H1 (cell line): ENCODE results near the gene SH3YL1. TPM values are rescaled to one million over a fixed set of nuclear protein-coding genes. Genes with fewer than 3 reads are reported as not detected.

Source experiments
- CTCF ChIA-PET: fragments of 300-600 bp; sonication (Branson Sonifier 250); formaldehyde crosslinking; loops from one replicate; lab custom pipeline; 2021; ENCODE audit not compliant: partially characterized antibody; lab: Charles Lee
- POLR2A ChIA-PET: fragments of 300-600 bp; sonication (Branson Sonifier 250); formaldehyde crosslinking; loops from one replicate; lab custom pipeline; 2021; ENCODE audit warnings: inconsistent platforms; ENCODE audit not compliant: partially characterized antibody; lab: Charles Lee
- DNase-seq, 2 experiments: peaks; one replicate each; pipeline versions ENCODE4 v3.0.0 to v3.0.0-alpha.2; 2010 to 2022; ENCODE audit warnings: low spot score in 2 of 2, low read depth in 1 of 2, mixed read lengths in 1 of 2
- FAIRE-seq: peaks from 2 replicates; lab custom pipeline; 2011; peaks lifted over from hg19 to GRCh38; lab: Jason Lieb, UNC
- H2AFZ ChIP-seq: 2 replicates; pipeline ENCODE4 v1.8.1; 2012; ENCODE audit warnings: low read length, inconsistent platforms
- H2AK5ac ChIP-seq: 2 replicates; pipeline ENCODE4 v1.6.1; 2013; ENCODE audit warnings: low read depth, low read length
- H2BK120ac ChIP-seq: replicated peaks from 2 replicates; pipeline ENCODE3; 2013; ENCODE audit warnings: low read depth, low read length, inconsistent platforms
- H2BK12ac ChIP-seq: 2 replicates; pipeline ENCODE4 v1.6.1; 2013; ENCODE audit warnings: low read depth, low read length
- H2BK15ac ChIP-seq: 2 replicates; pipeline ENCODE4 v1.6.1; 2013; ENCODE audit warnings: low read length
- H2BK20ac ChIP-seq: 2 replicates; pipeline ENCODE4 v1.6.1; 2013; ENCODE audit warnings: low read length
- H2BK5ac ChIP-seq: 2 replicates; pipeline ENCODE4 v1.6.1; 2013; ENCODE audit warnings: low read depth, low read length
- H3K14ac ChIP-seq: 2 replicates; pipeline ENCODE4 v1.6.1; 2013; ENCODE audit warnings: inconsistent platforms; ENCODE audit not compliant: insufficient read length
- H3K18ac ChIP-seq: 2 replicates; pipeline ENCODE4 v1.6.1; 2013; ENCODE audit warnings: low read length; ENCODE audit errors: extremely low read depth
- H3K23ac ChIP-seq: 2 replicates; pipeline ENCODE4 v1.6.1; 2013; ENCODE audit warnings: inconsistent platforms; ENCODE audit not compliant: insufficient read length
- H3K23me2 ChIP-seq: 2 replicates; pipeline ENCODE4 v1.6.1; 2013; ENCODE audit warnings: low read depth, low read length
- H3K27ac ChIP-seq: 2 replicates; pipeline ENCODE4 v1.6.1; 2011; ENCODE audit warnings: low read depth, low read length, inconsistent platforms
- H3K27me3 ChIP-seq, 4 experiments: replicated peaks in 1 of 4; 1 replicate in 1 of 4; 2 replicates in 3 of 4; pipeline versions ENCODE4 v1.6.1 to v1.8.1; 2011 to 2013; ENCODE audit warnings: low read length in 3 of 4, mild to moderate bottlenecking in 3 of 4, inconsistent platforms in 2 of 4, mixed read lengths in 2 of 4, moderate library complexity in 1 of 4; ENCODE audit not compliant: control insufficient read depth in 3 of 4, insufficient read depth in 3 of 4; ENCODE audit errors: extremely low read depth in 1 of 4
- H3K36me3 ChIP-seq, 4 experiments: 2 replicates each; pipeline versions ENCODE4 v1.6.1 to v1.8.1; 2011 to 2013; ENCODE audit warnings: mild to moderate bottlenecking in 4 of 4, low read length in 3 of 4, moderate library complexity in 2 of 4, control low read depth in 1 of 4, inconsistent platforms in 1 of 4; ENCODE audit not compliant: insufficient read depth in 4 of 4, control insufficient read depth in 2 of 4
- H3K4ac ChIP-seq: replicated peaks from 2 replicates; pipeline ENCODE3; 2013; ENCODE audit warnings: low read length, low read depth, mixed read lengths, inconsistent platforms; ENCODE audit not compliant: insufficient read length
- H3K4me1 ChIP-seq, 4 experiments: replicated peaks in 1 of 4; 1 replicate in 1 of 4; 2 replicates in 3 of 4; pipeline versions ENCODE4 v1.6.1 to v1.8.1; 2011 to 2013; ENCODE audit warnings: low read length in 3 of 4, inconsistent platforms in 2 of 4, mixed read lengths in 1 of 4; ENCODE audit not compliant: insufficient read depth in 4 of 4, control insufficient read depth in 3 of 4
- H3K4me2 ChIP-seq, 2 experiments: 2 replicates each; pipeline versions ENCODE4 v1.6.1 to v1.8.1; 2011 to 2013; ENCODE audit warnings: low read depth in 2 of 2, low read length in 2 of 2, control low read depth in 1 of 2, inconsistent platforms in 1 of 2, mild to moderate bottlenecking in 1 of 2; ENCODE audit not compliant: insufficient read depth in 1 of 2
- H3K4me3 ChIP-seq, 4 experiments: fragments of 200-600, 300-600 bp in 1 of 4; sonication (generic), shearing (Covaris generic), sonication (Bioruptor Twin) in 1 of 4; 2 replicates each; pipeline versions ENCODE4 v1.5.1 to v1.8.1; 2011 to 2016; ENCODE audit warnings: low read length in 4 of 4, low read depth in 3 of 4, control low read depth in 2 of 4, inconsistent platforms in 2 of 4, mild to moderate bottlenecking in 2 of 4, mixed read lengths in 1 of 4, moderate library complexity in 1 of 4; ENCODE audit not compliant: insufficient read depth in 2 of 4; ENCODE audit errors: extremely low read depth in 1 of 4
- H3K56ac ChIP-seq: replicated peaks from 2 replicates; pipeline ENCODE3; 2013; ENCODE audit warnings: low read depth, mild to moderate bottlenecking, mixed read lengths, low read length, inconsistent platforms; ENCODE audit not compliant: insufficient read length
- H3K79me1 ChIP-seq: 2 replicates; pipeline ENCODE4 v1.6.1; 2013; ENCODE audit warnings: low read depth, low read length, control low read depth
- H3K79me2 ChIP-seq, 2 experiments: 2 replicates each; pipeline versions ENCODE4 v1.6.1 to v1.8.1; 2012 to 2013; ENCODE audit warnings: low read length in 2 of 2, mild to moderate bottlenecking in 2 of 2, inconsistent platforms in 1 of 2; ENCODE audit not compliant: insufficient read depth in 2 of 2, control insufficient read depth in 1 of 2
- H3K9ac ChIP-seq, 4 experiments: replicated peaks in 1 of 4; 1 replicate in 1 of 4; 2 replicates in 3 of 4; pipeline versions ENCODE4 v1.6.1 to v1.8.1; 2011 to 2013; ENCODE audit warnings: low read depth in 3 of 4, low read length in 3 of 4, control low read depth in 2 of 4, mild to moderate bottlenecking in 2 of 4, moderate library complexity in 2 of 4, inconsistent platforms in 1 of 4; ENCODE audit errors: extremely low read depth in 1 of 4
- H3K9me3 ChIP-seq, 2 experiments: 2 replicates each; pipeline versions ENCODE4 v1.6.1 to v1.8.1; 2012 to 2013; ENCODE audit warnings: mild to moderate bottlenecking in 2 of 2, moderate library complexity in 2 of 2, control low read depth in 1 of 2, inconsistent platforms in 1 of 2, low read depth in 1 of 2, low read length in 1 of 2, mixed read lengths in 1 of 2; ENCODE audit not compliant: insufficient read depth in 2 of 2
- H4K20me1 ChIP-seq, 2 experiments: replicated peaks in 1 of 2; 2 replicates each; pipeline versions ENCODE3 to v1.8.1; 2011 to 2013; ENCODE audit warnings: inconsistent platforms in 2 of 2, low read length in 2 of 2, mild to moderate bottlenecking in 1 of 2; ENCODE audit not compliant: insufficient read depth in 2 of 2, control insufficient read depth in 1 of 2
- H4K5ac ChIP-seq: 2 replicates; pipeline ENCODE4 v1.6.1; 2013; ENCODE audit warnings: low read length, low read depth, mixed read lengths, inconsistent platforms; ENCODE audit not compliant: insufficient read length
- H4K8ac ChIP-seq: 2 replicates; pipeline ENCODE4 v1.8.0; 2013; ENCODE audit warnings: mild to moderate bottlenecking, moderate library complexity, low read length, inconsistent platforms; ENCODE audit not compliant: insufficient read depth; ENCODE audit errors: extremely low read depth
- H4K91ac ChIP-seq: replicated peaks from 2 replicates; pipeline ENCODE3; 2013; ENCODE audit warnings: low read length, mixed read lengths, inconsistent platforms; ENCODE audit not compliant: insufficient read length
- BCL11A ChIP-seq, 2 experiments: IDR thresholded peaks; one replicate each; pipeline ENCODE4 v1.6.1; 2011; ENCODE audit warnings: low read depth in 2 of 2, low read length in 2 of 2, mild to moderate bottlenecking in 2 of 2
- NANOG ChIP-seq: IDR thresholded peaks from 2 replicates; pipeline ENCODE4 v1.6.1; 2011; ENCODE audit warnings: low read length, low read depth, mild to moderate bottlenecking, inconsistent platforms; ENCODE audit not compliant: insufficient read depth, poor library complexity, severe bottlenecking
- PHF8 ChIP-seq: fragments of 200-600 bp; sonication (generic); conservative IDR thresholded peaks from 2 replicates; pipeline ENCODE4 v1.7.1; 2012; ENCODE audit warnings: low read depth, mild to moderate bottlenecking, inconsistent platforms, low read length, moderate library complexity
- RFX5 ChIP-seq: IDR thresholded peaks from 2 replicates; pipeline ENCODE4 v1.6.1; 2011; ENCODE audit warnings: low read depth, low read length, improper control_type of control experiment, borderline replicate concordance
- RNF2 ChIP-seq: fragments of 200-900, 300-1000 bp; sonication (generic); IDR thresholded peaks from 2 replicates; pipeline ENCODE4 v1.7.1; 2016; ENCODE audit warnings: borderline replicate concordance, low read depth, mild to moderate bottlenecking, antibody characterized with exemption, low read length; ENCODE audit not compliant: poor library complexity, severe bottlenecking; ENCODE audit errors: missing control alignments
- RXRA ChIP-seq: IDR thresholded peaks from 2 replicates; pipeline ENCODE4 v1.6.1; 2011; ENCODE audit warnings: low read depth, mild to moderate bottlenecking, low read length, moderate library complexity; ENCODE audit not compliant: insufficient read depth
- SIX5 ChIP-seq: IDR thresholded peaks from 2 replicates; pipeline ENCODE4 v1.6.1; 2011; ENCODE audit warnings: mild to moderate bottlenecking, low read depth, low read length
- SP4 ChIP-seq: IDR thresholded peaks from 2 replicates; pipeline ENCODE4 v1.6.1; 2012; ENCODE audit warnings: low read length, inconsistent platforms
- TAF1 ChIP-seq: IDR thresholded peaks from 2 replicates; pipeline ENCODE4 v1.6.1; 2011; ENCODE audit warnings: mild to moderate bottlenecking, low read depth, low read length
- TCF12 ChIP-seq: IDR thresholded peaks from 2 replicates; pipeline ENCODE4 v1.6.1; 2011; ENCODE audit warnings: low read depth, mild to moderate bottlenecking, low read length
- ZNF274 ChIP-seq: IDR thresholded peaks from 2 replicates; pipeline ENCODE4 v1.7.0; 2012; ENCODE audit warnings: low read length, borderline replicate concordance; ENCODE audit errors: extremely low read depth
- WGBS, 2 experiments: shearing (Covaris generic) in 1 of 2; methylation state at CpG; one replicate each; pipeline versions ENCODE4 v1.1.6 to v1.1.7; 2013 to 2015; ENCODE audit warnings: low lambda C conversion rate in 2 of 2, mixed read lengths in 2 of 2, inconsistent platforms in 1 of 2, low coverage in 1 of 2, missing lambda C conversion rate in 1 of 2; ENCODE audit not compliant: insufficient replicate concordance in 2 of 2, insufficient coverage in 1 of 2, insufficient read length in 1 of 2; ENCODE audit errors: extremely low coverage in 1 of 2, missing lambda C conversion rate in 1 of 2; 5-methylcytosine and 5-hydroxymethylcytosine counted together
- polyA plus RNA-seq, 7 experiments: library from polyadenylated mRNA; depleted of rRNA in 3 of 7; stranded (reverse) in 5 of 7; unstranded in 2 of 7; fragments of >200 nt in 5 of 7; fragments of 200-250 nt in 2 of 7; gene quantifications; 1 replicate in 5 of 7; 2 replicates in 1 of 7; 4 replicates in 1 of 7; pipeline versions ENCODE4 v1.2.1 to v1.2.3, GENCODE V29; 2011 to 2013; ENCODE audit warnings: missing spikeins in 2 of 7, mixed read lengths in 2 of 7
- total RNA-seq: library from RNA; stranded (reverse); fragmentation: NEBNext Ultra II Directional; extraction: Animal tissue kit (Norgen Biotek cat#: 25700); gene quantifications from 2 replicates; pipeline ENCODE4 v1.2.1, GENCODE V29; 2021
- TF ChIP-seq, protein P1 (sequence below), 3 experiments: IDR thresholded peaks; 1 replicate in 2 of 3; 2 replicates in 1 of 3; pipeline versions ENCODE4 v1.5.1 to v1.6.1; 2011; ENCODE audit warnings: low read length in 3 of 3, mild to moderate bottlenecking in 3 of 3, inconsistent platforms in 2 of 3, low read depth in 1 of 3, moderate library complexity in 1 of 3; ENCODE audit not compliant: insufficient read depth in 1 of 3; ENCODE audit errors: control extremely low read depth in 1 of 3

Gene SH3YL1
- total and polyA plus RNA-seq, 2 of the 8 experiments (the other 6 are each of a cell fraction or from before 2014, with no cell fraction given): 13.6 to 37.2 TPM

DNA sequence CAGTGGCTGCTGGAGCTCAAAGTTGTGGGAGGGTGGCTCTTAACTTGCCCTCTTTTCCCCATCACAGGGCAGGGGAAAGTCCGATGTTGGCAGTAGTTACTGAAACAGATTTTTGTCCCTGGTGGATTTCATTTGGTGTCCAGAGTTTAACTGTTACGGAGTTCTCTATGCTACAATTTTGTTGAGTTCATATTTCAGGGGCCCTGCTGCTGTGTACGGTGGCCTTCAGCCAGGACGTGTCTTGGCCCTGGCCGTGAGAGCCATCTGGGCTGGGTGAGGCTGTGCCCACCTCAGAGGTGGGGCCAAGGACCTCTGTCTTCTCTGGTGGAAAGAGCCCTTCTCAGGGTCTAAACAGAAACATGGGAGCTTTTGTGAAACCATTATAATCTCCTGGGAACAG is 67.4 kb downstream of the SH3YL1 start:
- no peaks in the 10 kb centered on the region for H3K27me3 ChIP-seq
- no peaks in the 10 kb centered on the region for H4K20me1 ChIP-seq
- TF ChIP-seq, protein P1, sequence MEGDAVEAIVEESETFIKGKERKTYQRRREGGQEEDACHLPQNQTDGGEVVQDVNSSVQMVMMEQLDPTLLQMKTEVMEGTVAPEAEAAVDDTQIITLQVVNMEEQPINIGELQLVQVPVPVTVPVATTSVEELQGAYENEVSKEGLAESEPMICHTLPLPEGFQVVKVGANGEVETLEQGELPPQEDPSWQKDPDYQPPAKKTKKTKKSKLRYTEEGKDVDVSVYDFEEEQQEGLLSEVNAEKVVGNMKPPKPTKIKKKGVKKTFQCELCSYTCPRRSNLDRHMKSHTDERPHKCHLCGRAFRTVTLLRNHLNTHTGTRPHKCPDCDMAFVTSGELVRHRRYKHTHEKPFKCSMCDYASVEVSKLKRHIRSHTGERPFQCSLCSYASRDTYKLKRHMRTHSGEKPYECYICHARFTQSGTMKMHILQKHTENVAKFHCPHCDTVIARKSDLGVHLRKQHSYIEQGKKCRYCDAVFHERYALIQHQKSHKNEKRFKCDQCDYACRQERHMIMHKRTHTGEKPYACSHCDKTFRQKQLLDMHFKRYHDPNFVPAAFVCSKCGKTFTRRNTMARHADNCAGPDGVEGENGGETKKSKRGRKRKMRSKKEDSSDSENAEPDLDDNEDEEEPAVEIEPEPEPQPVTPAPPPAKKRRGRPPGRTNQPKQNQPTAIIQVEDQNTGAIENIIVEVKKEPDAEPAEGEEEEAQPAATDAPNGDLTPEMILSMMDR (IDR thresholded peaks at IDR 0.05; ENCODE audit: control extremely low read depth in 1 of 3, insufficient read depth in 1 of 3, low read depth in 1 of 3, low read length in 3 of 3): no peak
- TF ChIP-seq RXRA (no peak), SIX5 (no peak), TAF1 (no peak), ZNF274 (no peak), NANOG (no peak), SP4 (no peak), RNF2 (no peak), BCL11A (IDR thresholded peaks at IDR 0.05; ENCODE audit: low read depth in 2 of 2, low read length in 2 of 2) (no peak), RFX5 (no peak), PHF8 (no peak), TCF12 (no peak)
- no peaks in the 10 kb centered on the region for H3K79me1 ChIP-seq
- H3K18ac ChIP-seq: no peak overlapping the region
- no peak overlapping the region for H3K4me2 ChIP-seq
- no peaks in the 10 kb centered on the region for H3K23me2 ChIP-seq
- H2AK5ac ChIP-seq: no peak overlapping the region
- H3K4ac ChIP-seq: no peak overlapping the region
- 91% methylated on average over 5 of the region's 5 CpGs; no CpG with 5 or more reads in 1 of the 2 experiments for WGBS, 2 experiments
- peaks cover 0 to 4% of the 10 kb centered on the region in 2 experiments; a peak in 2 of 4 replicates for H3K9me3 ChIP-seq
- no peak overlapping the region for H3K9ac ChIP-seq
- no peak overlapping the region for H3K4me3 ChIP-seq
- H2BK15ac ChIP-seq: no peak overlapping the region
- H2AFZ ChIP-seq: no peak overlapping the region
- H2BK120ac ChIP-seq: no peak overlapping the region
- H3K27ac ChIP-seq: no peak overlapping the region
- no peaks in the 10 kb centered on the region for H3K79me2 ChIP-seq
- no peak overlapping the region for H4K8ac ChIP-seq
- no peak overlapping the region for H4K5ac ChIP-seq
- no peak overlapping the region for H3K14ac ChIP-seq
- no peak overlapping the region for H3K23ac ChIP-seq
- ChIA-PET CTCF (no interaction called here), POLR2A (no interaction called here)
- H3K56ac ChIP-seq: no peak overlapping the region
- H4K91ac ChIP-seq: no peak overlapping the region
- no peak overlapping the region for H2BK20ac ChIP-seq
- DNase-seq (no peak), FAIRE-seq (no peak)
- H2BK12ac ChIP-seq: no peak overlapping the region
- H3K36me3 ChIP-seq: peaks cover 0 to 2% (median 0%) of the 10 kb centered on the region in 4 experiments; a peak in 1 of 8 replicates
- no peaks in the 10 kb centered on the region for H3K4me1 ChIP-seq
- H2BK5ac ChIP-seq: no peak overlapping the region
